Lower leg skin (tissue), 3 donors: ENCODE results near the gene DCAF15.

Source experiments
- CTCF ChIP-seq, 3 donors: fragments of 450-650 bp; IDR thresholded peaks; one replicate each; pipeline ENCODE4 v1.5.1; 2016; ENCODE audit warnings: antibody characterized with exemption in 3 of 3, mild to moderate bottlenecking in 3 of 3, moderate library complexity in 2 of 3
- POLR2A ChIP-seq, 2 donors: fragments of 450-650 bp; IDR thresholded peaks; one replicate each; pipeline ENCODE4 v1.6.1; 2016 to 2017; ENCODE audit warnings: antibody characterized with exemption in 2 of 2, mild to moderate bottlenecking in 1 of 2, moderate library complexity in 1 of 2

- TF ChIP-seq POLR2A (IDR thresholded peaks at IDR 0.05) = no peak
- no peak for TF ChIP-seq CTCF (IDR thresholded peaks at IDR 0.05)
Measured at GRCh38 chr19:13976446-13976845, 24.1 kb downstream of the DCAF15 start.
